GM23338 (cell line): ENCODE results near the gene VILL. TPM values are rescaled to one million over a fixed set of nuclear protein-coding genes. Genes with fewer than 3 reads are reported as not detected.

ENCODE experiments used
- ATAC-seq: fragments of 200-7000 bp; cut with Tn5 transposase; 3 replicates; pipeline ENCODE4 v1.9.1; 2020
- DNase-seq: peaks from one replicate; pipeline ENCODE4 v3.0.0-alpha.2; 2015; ENCODE audit warnings: low spot score
- H2AFZ ChIP-seq: fragments of 200-600 bp; sonication (generic); 2 replicates; pipeline ENCODE4 v1.8.0; 2016; ENCODE audit warnings: antibody characterized with exemption, mild to moderate bottlenecking, moderate library complexity
- H3F3A ChIP-seq: fragments of 200-600 bp; sonication (generic); replicated peaks from 2 replicates; pipeline ENCODE4 v1.8.0; 2017; ENCODE audit warnings: antibody characterized with exemption, mixed run types, low read depth
- H3K27ac ChIP-seq: fragments of 200-600 bp; sonication (generic); 2 replicates; pipeline ENCODE4 v1.6.1; 2016; ENCODE audit warnings: low read depth
- H3K27me3 ChIP-seq: fragments of 200-600 bp; sonication (generic); 2 replicates; pipeline ENCODE4 v1.8.0; 2016; ENCODE audit warnings: mild to moderate bottlenecking, mixed run types, moderate library complexity; ENCODE audit not compliant: insufficient read depth
- H3K36me3 ChIP-seq: fragments of 200-600 bp; sonication (generic); 2 replicates; pipeline ENCODE4 v1.8.0; 2016; ENCODE audit warnings: mild to moderate bottlenecking; ENCODE audit not compliant: insufficient read depth
- H3K4me1 ChIP-seq: fragments of 200-600 bp; sonication (generic); 2 replicates; pipeline ENCODE4 v1.8.0; 2016; ENCODE audit warnings: mild to moderate bottlenecking, moderate library complexity; ENCODE audit not compliant: insufficient read depth
- H3K4me2 ChIP-seq: fragments of 200-600 bp; sonication (generic); 2 replicates; pipeline ENCODE4 v1.7.1; 2017; ENCODE audit warnings: mixed run types
- H3K4me3 ChIP-seq: fragments of 200-600 bp; sonication (generic); 2 replicates; pipeline ENCODE4 v1.6.1; 2016; ENCODE audit warnings: mixed run types
- H3K79me2 ChIP-seq: fragments of 200-600 bp; sonication (generic); replicated peaks from 2 replicates; pipeline ENCODE4 v1.8.0; 2017; ENCODE audit warnings: mild to moderate bottlenecking; ENCODE audit not compliant: insufficient read depth
- H3K9me2 ChIP-seq: fragments of 200-600 bp; sonication (generic); 2 replicates; pipeline ENCODE4 v1.8.0; 2017; ENCODE audit not compliant: insufficient read depth
- H4K20me1 ChIP-seq: fragments of 200-600 bp; sonication (generic); replicated peaks from 2 replicates; pipeline ENCODE4 v1.8.0; 2017; ENCODE audit warnings: mild to moderate bottlenecking; ENCODE audit not compliant: insufficient read depth
- H3K27ac Mint-ChIP-seq: 2 replicates; pipeline ENCODE4 v1.8.0; 2020; ENCODE audit warnings: inconsistent platforms, mild to moderate bottlenecking, moderate library complexity, mixed read lengths
- H3K27me3 Mint-ChIP-seq: 3 replicates; pipeline ENCODE4 v1.8.0; 2022; ENCODE audit warnings: low read depth, mild to moderate bottlenecking, moderate library complexity, mixed read lengths, inconsistent platforms; ENCODE audit not compliant: insufficient read depth, poor library complexity
- H3K36me3 Mint-ChIP-seq: 3 replicates; pipeline ENCODE4 v1.8.0; 2021; ENCODE audit warnings: low read depth, mild to moderate bottlenecking, inconsistent platforms, moderate library complexity, mixed read lengths
- H3K4me1 Mint-ChIP-seq: 3 replicates; pipeline ENCODE4 v1.8.0; 2020; ENCODE audit warnings: mild to moderate bottlenecking, inconsistent platforms, mixed read lengths
- H3K4me3 Mint-ChIP-seq: 3 replicates; pipeline ENCODE4 v1.8.0; 2021; ENCODE audit warnings: moderate library complexity, mild to moderate bottlenecking, inconsistent platforms, mixed read lengths
- H3K9me3 Mint-ChIP-seq: 3 replicates; pipeline ENCODE4 v1.8.0; 2020; ENCODE audit warnings: moderate library complexity, mild to moderate bottlenecking, inconsistent platforms, mixed read lengths
- CREB1 ChIP-seq: fragments of 250-450 bp; sonication (Bioruptor Pico); IDR thresholded peaks from 2 replicates; pipeline ENCODE4 v1.5.0; 2020; ENCODE audit warnings: low read depth, mild to moderate bottlenecking, moderate library complexity
- CTCF ChIP-seq, 2 experiments: fragments of 200-600 bp in 1 of 2; sonication (generic) in 1 of 2; conservative IDR thresholded peaks; 2 replicates each; pipeline versions ENCODE4 v1.5.1 to v1.6.1; 2016 to 2017; ENCODE audit warnings: antibody characterized with exemption in 2 of 2, low read depth in 2 of 2, mild to moderate bottlenecking in 2 of 2, moderate library complexity in 1 of 2
- ETS1 ChIP-seq: IDR thresholded peaks from 2 replicates; pipeline ENCODE4 v1.6.1; 2016; ENCODE audit warnings: antibody characterized with exemption
- EZH2 ChIP-seq: fragments of 200-600 bp; sonication (generic); IDR thresholded peaks from one replicate; pipeline ENCODE4 v1.8.0; 2017; ENCODE audit warnings: antibody characterized with exemption, mild to moderate bottlenecking, low read depth; ENCODE audit not compliant: unreplicated experiment
- EZH2phosphoT487 ChIP-seq: fragments of 200-600 bp; sonication (generic); IDR thresholded peaks from one replicate; pipeline ENCODE4 v1.8.1; 2018; ENCODE audit warnings: antibody characterized with exemption; ENCODE audit not compliant: unreplicated experiment
- JUNB ChIP-seq: IDR thresholded peaks from one replicate; pipeline ENCODE4 v1.6.1; 2016; ENCODE audit warnings: antibody characterized with exemption; ENCODE audit not compliant: unreplicated experiment
- NANOG ChIP-seq: IDR thresholded peaks from 2 replicates; pipeline ENCODE4 v1.6.1; 2016; ENCODE audit warnings: antibody characterized with exemption, borderline replicate concordance
- POLR2AphosphoS5 ChIP-seq: IDR thresholded peaks from 2 replicates; pipeline ENCODE4 v1.6.1; 2016; ENCODE audit warnings: antibody characterized with exemption, low read depth
- REST ChIP-seq: IDR thresholded peaks from one replicate; pipeline ENCODE4 v1.6.1; 2018; ENCODE audit warnings: antibody characterized with exemption; ENCODE audit not compliant: unreplicated experiment
- STAT1 ChIP-seq: IDR thresholded peaks from one replicate; pipeline ENCODE4 v1.6.1; 2016; ENCODE audit warnings: antibody characterized with exemption; ENCODE audit not compliant: unreplicated experiment
- ZNF114 ChIP-seq: fragments of 250-450 bp; sonication (Bioruptor Pico); IDR thresholded peaks from 2 replicates; pipeline ENCODE4 v1.5.0; 2020; ENCODE audit warnings: mild to moderate bottlenecking, moderate library complexity
- ZNF331 ChIP-seq: fragments of 250-450 bp; sonication (Bioruptor Pico); IDR thresholded peaks from 2 replicates; pipeline ENCODE4 v1.5.0; 2020; ENCODE audit warnings: low read depth, mild to moderate bottlenecking, moderate library complexity
- ZNF462 ChIP-seq: fragments of 250-450 bp; sonication (Bioruptor Pico); IDR thresholded peaks from 2 replicates; pipeline ENCODE4 v1.5.0; 2020; ENCODE audit warnings: mild to moderate bottlenecking, moderate library complexity
- polyA plus RNA-seq: library from polyadenylated mRNA; unstranded; fragments of >200 nt; fragmentation: Nextera tagmentation; extraction: Ambion mirVana; gene quantifications from 2 replicates; pipeline ENCODE4 v1.2.1, GENCODE V29; 2016
- total RNA-seq: library from RNA; depleted of rRNA; stranded (reverse); fragments of >200 nt; shearing (Covaris generic); gene quantifications from 2 replicates; pipeline ENCODE4 v1.2.3, GENCODE V29; 2014

VILL gene
- total and polyA plus RNA-seq, 2 experiments from 2014 or later: 2.7 to 9.8 TPM

GRCh38 chr3:38040401-38040800 lies 49.8 kb downstream of the VILL start:
- no peaks in the 10 kb centered on the region for H3K36me3 ChIP-seq
- H3K4me1 ChIP-seq: no peaks in the 10 kb centered on the region; the same call in 1 of the 2 replicates
- Mint-ChIP-seq H3K27ac (no peak overlapping the region), H3K4me3 (peak overlapping the region; percentile 73), H3K4me1 (peaks cover 22% of the 10 kb centered on the region), H3K36me3 (no peaks in the 10 kb centered on the region), H3K27me3 (peaks cover 22% of the 10 kb centered on the region), H3K9me3 (no peaks in the 10 kb centered on the region; the same call in 2 of the 3 replicates)
- no peak for TF ChIP-seq JUNB
- TF ChIP-seq STAT1: no peak
- no peak for TF ChIP-seq ZNF331 (CRISPR knock-in tag)
- TF ChIP-seq POLR2AphosphoS5: no peak
- no peak for TF ChIP-seq ZNF462
- no peak for TF ChIP-seq EZH2
- TF ChIP-seq ETS1: no peak
- no peak for TF ChIP-seq CTCF (conservative IDR thresholded peaks at IDR 0.05; ENCODE audit: low read depth in 2 of 2)
- TF ChIP-seq ZNF114 (CRISPR knock-in tag): no peak
- TF ChIP-seq REST: no peak
- TF ChIP-seq CREB1: no peak
- TF ChIP-seq EZH2phosphoT487: no peak
- no peak for TF ChIP-seq NANOG
- DNase-seq (no peak), ATAC-seq (no peak)
- H3K27ac ChIP-seq: no peak overlapping the region
- no peaks in the 10 kb centered on the region for H3K79me2 ChIP-seq
- H3K4me2 ChIP-seq: peak overlapping the region; percentile 83
- H3K27me3 ChIP-seq: peaks cover 32% of the 10 kb centered on the region
- H2AFZ ChIP-seq: no peak overlapping the region
- no peaks in the 10 kb centered on the region; the same call in 1 of the 2 replicates for H3F3A ChIP-seq
- no peaks in the 10 kb centered on the region for H4K20me1 ChIP-seq
- H3K9me2 ChIP-seq: no peaks in the 10 kb centered on the region
- H3K4me3 ChIP-seq: 0 out of 2 replicates have a peak overlapping the region, but pooled peaks have one; percentile 58
